Neural cell (in vitro differentiated cells): ENCODE results near the gene TNC. TPM values are rescaled to one million over a fixed set of nuclear protein-coding genes. Genes with fewer than 3 reads are reported as not detected.

Experiments used
- H2AFZ ChIP-seq: fragments of 200-600, 300-800 bp; sonication (generic), shearing (Covaris generic); 2 replicates; pipeline ENCODE4 v1.6.0; 2014; ENCODE audit warnings: low read depth, mild to moderate bottlenecking, antibody characterized with exemption, low read length, moderate library complexity
- H3F3A ChIP-seq: fragments of 200-600 bp; shearing (Covaris generic); 2 replicates; pipeline ENCODE4 v1.6.1; 2016; ENCODE audit warnings: mild to moderate bottlenecking, moderate library complexity, mixed read lengths, antibody characterized with exemption, low read length; ENCODE audit not compliant: insufficient read depth, poor library complexity, severe bottlenecking
- H3K27ac ChIP-seq: fragments of 200-600, 300-800 bp; sonication (generic), shearing (Covaris generic); 2 replicates; pipeline ENCODE4 v1.5.1; 2014; ENCODE audit warnings: mild to moderate bottlenecking, low read length, moderate library complexity
- H3K27me3 ChIP-seq: fragments of 300-800, 200-600 bp; sonication (generic), shearing (Covaris generic); 2 replicates; pipeline ENCODE4 v1.6.0; 2014; ENCODE audit warnings: mild to moderate bottlenecking, low read depth, low read length, moderate library complexity; ENCODE audit not compliant: insufficient read depth
- H3K36me3 ChIP-seq: fragments of 300-800, 200-600 bp; sonication (generic), shearing (Covaris generic); 2 replicates; pipeline ENCODE4 v1.5.1; 2014; ENCODE audit warnings: mild to moderate bottlenecking, antibody characterized with exemption, low read length, moderate library complexity; ENCODE audit not compliant: insufficient read depth
- H3K4me2 ChIP-seq: fragments of 300-800, 200-600 bp; sonication (generic), shearing (Covaris generic); 2 replicates; pipeline ENCODE4 v1.6.0; 2014; ENCODE audit warnings: mild to moderate bottlenecking, low read length
- H3K4me3 ChIP-seq: fragments of 300-800, 200-600 bp; sonication (generic), shearing (Covaris generic); 2 replicates; pipeline ENCODE4 v1.5.1; 2014; ENCODE audit warnings: mild to moderate bottlenecking, low read length, moderate library complexity
- H3K79me2 ChIP-seq: fragments of 200-600 bp; shearing (Covaris generic); replicated peaks from 2 replicates; pipeline ENCODE4 v1.6.0; 2014; ENCODE audit warnings: mild to moderate bottlenecking, low read length, moderate library complexity; ENCODE audit not compliant: insufficient read depth
- H3K9ac ChIP-seq: fragments of 300-800, 200-600 bp; sonication (generic), shearing (Covaris generic); 2 replicates; pipeline ENCODE4 v1.6.1; 2016; ENCODE audit warnings: mild to moderate bottlenecking, low read length, mixed read lengths
- H3K9me2 ChIP-seq: fragments of 200-600 bp; shearing (Covaris generic); 2 replicates; pipeline ENCODE4 v1.6.1; 2016; ENCODE audit warnings: mild to moderate bottlenecking, low read length, mixed read lengths; ENCODE audit not compliant: insufficient read depth
- H3K9me3 ChIP-seq: fragments of 200-600, 300-800 bp; sonication (generic), shearing (Covaris generic); 2 replicates; pipeline ENCODE4 v1.6.1; 2016; ENCODE audit warnings: mild to moderate bottlenecking, mixed run types, low read length, moderate library complexity, mixed read lengths
- H4K20me1 ChIP-seq: fragments of 200-600 bp; shearing (Covaris generic); 2 replicates; pipeline ENCODE4 v1.6.1; 2016; ENCODE audit warnings: mild to moderate bottlenecking, mixed run types; ENCODE audit not compliant: insufficient read depth
- EP300 ChIP-seq: fragments of 450-650 bp; conservative IDR thresholded peaks from 2 replicates; pipeline ENCODE4 v1.6.1; 2014; ENCODE audit warnings: antibody characterized with exemption, mild to moderate bottlenecking, moderate library complexity; ENCODE audit not compliant: poor library complexity, severe bottlenecking
- EZH2 ChIP-seq: fragments of 200-600, 300-800 bp; shearing (Covaris generic), sonication (generic); IDR thresholded peaks from 2 replicates; pipeline ENCODE4 v1.6.1; 2014; ENCODE audit warnings: antibody characterized with exemption, low read length, borderline replicate concordance, mild to moderate bottlenecking; ENCODE audit not compliant: insufficient read depth, poor library complexity, severe bottlenecking
- MXI1 ChIP-seq: fragments of 450-650 bp; conservative IDR thresholded peaks from 2 replicates; pipeline ENCODE4 v1.6.1; 2014; ENCODE audit warnings: antibody characterized with exemption, mild to moderate bottlenecking; ENCODE audit not compliant: poor library complexity, severe bottlenecking
- POLR2AphosphoS5 ChIP-seq: IDR thresholded peaks from 2 replicates; pipeline ENCODE4 v1.6.1; 2012
- RAD21 ChIP-seq: fragments of 450-650 bp; conservative IDR thresholded peaks from 2 replicates; pipeline ENCODE4 v1.6.1; 2014; ENCODE audit warnings: antibody characterized with exemption, mild to moderate bottlenecking, moderate library complexity
- SMC3 ChIP-seq: fragments of 450-650 bp; conservative IDR thresholded peaks from 2 replicates; pipeline ENCODE4 v1.6.1; 2014; ENCODE audit warnings: antibody characterized with exemption, mild to moderate bottlenecking, moderate library complexity; ENCODE audit not compliant: poor library complexity
- TAF1 ChIP-seq: IDR thresholded peaks from 2 replicates; pipeline ENCODE4 v1.6.1; 2012; ENCODE audit warnings: low read depth
- polyA plus RNA-seq: library from polyadenylated mRNA; depleted of rRNA; stranded (reverse); fragments of >200 nt; gene quantifications from 2 replicates; pipeline ENCODE4 v1.2.3, GENCODE V29; 2014
- TF ChIP-seq, protein P1 (sequence below): IDR thresholded peaks from 2 replicates; pipeline ENCODE4 v1.6.1; 2012; ENCODE audit warnings: borderline replicate concordance
- TF ChIP-seq, protein P2 (sequence below): fragments of 450-650 bp; IDR thresholded peaks from 2 replicates; pipeline ENCODE4 v1.5.1; 2014; ENCODE audit warnings: antibody characterized with exemption, mild to moderate bottlenecking, moderate library complexity; ENCODE audit not compliant: poor library complexity, severe bottlenecking

TNC gene
- polyA plus RNA-seq, 1 donor from 2014 or later: 2.1 TPM

DNA sequence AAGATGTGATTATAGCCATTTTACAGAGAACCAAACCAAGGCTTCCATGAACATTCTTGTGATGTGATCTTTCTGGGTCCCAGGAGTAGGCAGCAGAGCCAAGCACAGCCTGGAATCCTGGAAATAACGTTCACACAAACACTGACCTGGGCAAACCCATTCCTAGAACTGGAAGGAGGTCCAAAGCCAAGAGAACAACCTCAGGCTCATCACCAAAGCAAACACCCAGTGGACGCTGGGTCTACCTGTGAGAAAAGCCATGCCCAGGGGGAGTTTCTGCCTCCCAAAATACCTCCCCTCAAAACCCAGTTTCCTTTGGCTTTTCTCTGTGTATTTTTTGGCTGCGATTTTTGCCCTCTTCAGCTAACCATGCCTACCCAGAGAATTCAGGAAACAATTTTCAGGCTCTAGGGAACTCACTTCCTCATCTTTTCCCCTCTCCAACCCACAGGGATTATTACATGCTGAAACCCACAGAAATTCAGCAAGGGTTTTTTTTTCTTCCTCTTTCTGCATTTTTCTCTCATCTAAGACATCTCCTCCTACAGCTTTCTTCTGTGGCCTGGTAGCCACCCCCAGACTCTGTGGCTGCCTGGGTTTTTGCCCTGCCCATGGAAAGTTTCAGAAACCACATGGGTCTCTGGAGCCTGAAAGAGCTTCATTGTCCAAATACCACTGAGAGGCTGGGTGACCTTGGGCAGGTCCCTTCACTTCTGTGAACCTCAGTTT lies 75.0 kb downstream of the TNC start:
- TF ChIP-seq POLR2AphosphoS5 (no peak), TAF1 (no peak), SMC3 (no peak), EP300 (no peak), RAD21 (no peak), MXI1 (no peak), EZH2 (no peak)
- TF ChIP-seq, protein P1, sequence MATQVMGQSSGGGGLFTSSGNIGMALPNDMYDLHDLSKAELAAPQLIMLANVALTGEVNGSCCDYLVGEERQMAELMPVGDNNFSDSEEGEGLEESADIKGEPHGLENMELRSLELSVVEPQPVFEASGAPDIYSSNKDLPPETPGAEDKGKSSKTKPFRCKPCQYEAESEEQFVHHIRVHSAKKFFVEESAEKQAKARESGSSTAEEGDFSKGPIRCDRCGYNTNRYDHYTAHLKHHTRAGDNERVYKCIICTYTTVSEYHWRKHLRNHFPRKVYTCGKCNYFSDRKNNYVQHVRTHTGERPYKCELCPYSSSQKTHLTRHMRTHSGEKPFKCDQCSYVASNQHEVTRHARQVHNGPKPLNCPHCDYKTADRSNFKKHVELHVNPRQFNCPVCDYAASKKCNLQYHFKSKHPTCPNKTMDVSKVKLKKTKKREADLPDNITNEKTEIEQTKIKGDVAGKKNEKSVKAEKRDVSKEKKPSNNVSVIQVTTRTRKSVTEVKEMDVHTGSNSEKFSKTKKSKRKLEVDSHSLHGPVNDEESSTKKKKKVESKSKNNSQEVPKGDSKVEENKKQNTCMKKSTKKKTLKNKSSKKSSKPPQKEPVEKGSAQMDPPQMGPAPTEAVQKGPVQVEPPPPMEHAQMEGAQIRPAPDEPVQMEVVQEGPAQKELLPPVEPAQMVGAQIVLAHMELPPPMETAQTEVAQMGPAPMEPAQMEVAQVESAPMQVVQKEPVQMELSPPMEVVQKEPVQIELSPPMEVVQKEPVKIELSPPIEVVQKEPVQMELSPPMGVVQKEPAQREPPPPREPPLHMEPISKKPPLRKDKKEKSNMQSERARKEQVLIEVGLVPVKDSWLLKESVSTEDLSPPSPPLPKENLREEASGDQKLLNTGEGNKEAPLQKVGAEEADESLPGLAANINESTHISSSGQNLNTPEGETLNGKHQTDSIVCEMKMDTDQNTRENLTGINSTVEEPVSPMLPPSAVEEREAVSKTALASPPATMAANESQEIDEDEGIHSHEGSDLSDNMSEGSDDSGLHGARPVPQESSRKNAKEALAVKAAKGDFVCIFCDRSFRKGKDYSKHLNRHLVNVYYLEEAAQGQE: no peak
- TF ChIP-seq, protein P2, sequence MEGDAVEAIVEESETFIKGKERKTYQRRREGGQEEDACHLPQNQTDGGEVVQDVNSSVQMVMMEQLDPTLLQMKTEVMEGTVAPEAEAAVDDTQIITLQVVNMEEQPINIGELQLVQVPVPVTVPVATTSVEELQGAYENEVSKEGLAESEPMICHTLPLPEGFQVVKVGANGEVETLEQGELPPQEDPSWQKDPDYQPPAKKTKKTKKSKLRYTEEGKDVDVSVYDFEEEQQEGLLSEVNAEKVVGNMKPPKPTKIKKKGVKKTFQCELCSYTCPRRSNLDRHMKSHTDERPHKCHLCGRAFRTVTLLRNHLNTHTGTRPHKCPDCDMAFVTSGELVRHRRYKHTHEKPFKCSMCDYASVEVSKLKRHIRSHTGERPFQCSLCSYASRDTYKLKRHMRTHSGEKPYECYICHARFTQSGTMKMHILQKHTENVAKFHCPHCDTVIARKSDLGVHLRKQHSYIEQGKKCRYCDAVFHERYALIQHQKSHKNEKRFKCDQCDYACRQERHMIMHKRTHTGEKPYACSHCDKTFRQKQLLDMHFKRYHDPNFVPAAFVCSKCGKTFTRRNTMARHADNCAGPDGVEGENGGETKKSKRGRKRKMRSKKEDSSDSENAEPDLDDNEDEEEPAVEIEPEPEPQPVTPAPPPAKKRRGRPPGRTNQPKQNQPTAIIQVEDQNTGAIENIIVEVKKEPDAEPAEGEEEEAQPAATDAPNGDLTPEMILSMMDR: no peak
- no peaks in the 10 kb centered on the region for H3K27me3 ChIP-seq
- no peak overlapping the region for H3K9ac ChIP-seq
- no peak overlapping the region for H2AFZ ChIP-seq
- no peaks in the 10 kb centered on the region for H3K36me3 ChIP-seq
- no peaks in the 10 kb centered on the region for H3K9me3 ChIP-seq
- no peak overlapping the region for H3K4me3 ChIP-seq
- H3K9me2 ChIP-seq: no peaks in the 10 kb centered on the region
- no peaks in the 10 kb centered on the region for H3K79me2 ChIP-seq
- no peak overlapping the region for H3K4me2 ChIP-seq
- no peak overlapping the region for H3K27ac ChIP-seq
- no peaks in the 10 kb centered on the region for H4K20me1 ChIP-seq
- H3F3A ChIP-seq: no peaks in the 10 kb centered on the region

DNA sequence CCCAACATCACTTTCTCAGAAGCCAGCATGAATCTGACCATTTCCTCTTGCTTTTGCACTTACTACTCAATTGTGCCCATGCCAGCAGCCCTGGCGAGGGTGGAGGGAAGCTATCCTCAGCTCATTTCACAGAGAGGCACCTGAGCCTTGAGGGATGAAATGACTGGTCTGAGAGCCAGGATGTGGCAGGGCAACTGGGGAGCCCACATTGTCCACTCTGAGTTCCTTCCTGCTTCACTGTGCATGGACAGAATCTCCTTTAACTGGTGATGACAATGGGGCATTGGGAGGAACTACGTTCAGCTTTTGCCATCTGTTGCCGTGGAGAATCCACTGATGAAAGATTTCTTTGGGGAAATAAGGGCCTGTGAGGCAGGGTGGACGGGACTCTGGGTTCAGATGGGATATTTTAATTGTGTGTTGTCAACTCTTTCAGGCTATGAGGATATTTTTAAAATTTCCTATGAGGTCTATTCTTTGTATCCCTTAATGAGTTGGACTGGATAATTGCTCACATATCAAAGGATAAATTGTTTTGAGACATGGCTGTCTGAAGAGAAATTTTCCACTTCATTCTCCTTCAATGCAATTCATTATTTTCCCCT lies 78.3 kb downstream of the TNC start:
- no peaks in the 10 kb centered on the region for H3K79me2 ChIP-seq
- H3K9ac ChIP-seq: no peak overlapping the region
- no peak overlapping the region for H3K4me3 ChIP-seq
- no peaks in the 10 kb centered on the region for H3K36me3 ChIP-seq
- no peaks in the 10 kb centered on the region for H3K27me3 ChIP-seq
- H4K20me1 ChIP-seq: no peaks in the 10 kb centered on the region
- TF ChIP-seq, protein P2: no peak
- TF ChIP-seq RAD21: no peak
- TF ChIP-seq, protein P1: no peak
- no peak for TF ChIP-seq TAF1
- H3K9me2 ChIP-seq: no peaks in the 10 kb centered on the region
- H3K27ac ChIP-seq: no peak overlapping the region
- H2AFZ ChIP-seq: no peak overlapping the region
- H3K9me3 ChIP-seq: no peaks in the 10 kb centered on the region
- no peaks in the 10 kb centered on the region for H3F3A ChIP-seq
- H3K4me2 ChIP-seq: no peak overlapping the region
